NT2/D1 (cell line): Measurements from ENCODE around the gene EPS8L3.

ENCODE experiments used
- SUZ12 ChIP-seq: IDR thresholded peaks from 2 replicates; pipeline ENCODE4 v1.6.1; 2011; ENCODE audit not compliant: insufficient read length, insufficient read depth; ENCODE audit errors: extremely low read depth
- YY1 ChIP-seq: IDR thresholded peaks from 2 replicates; pipeline ENCODE4 v1.6.1; 2011; ENCODE audit not compliant: insufficient read length, insufficient read depth
- ZNF274 ChIP-seq: IDR thresholded peaks from 2 replicates; pipeline ENCODE4 v1.6.1; 2011; ENCODE audit warnings: mild to moderate bottlenecking, low read depth, low read length

DNA sequence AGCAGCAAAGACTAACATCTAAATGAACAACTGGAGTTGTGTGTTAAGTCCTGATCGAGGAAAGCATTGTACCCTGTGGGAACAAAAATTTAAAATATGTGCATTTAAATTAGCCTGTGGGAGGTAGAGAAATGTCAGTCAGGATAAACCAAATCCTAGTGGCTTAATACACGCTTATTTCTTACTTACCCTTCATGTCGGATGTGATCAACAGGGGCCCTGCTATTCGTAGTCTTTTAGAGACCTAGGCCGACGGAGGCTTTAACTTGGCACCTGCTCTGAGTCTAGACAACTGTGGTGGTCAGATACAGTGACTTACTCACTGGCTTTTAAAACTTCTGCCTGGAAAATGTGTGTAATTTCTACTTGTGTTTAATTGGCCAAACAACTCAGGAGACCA is 33.1 kb downstream of the EPS8L3 start:
- TF ChIP-seq ZNF274 (no peak), YY1 (no peak), SUZ12 (no peak)
